Measurements from ENCODE around the gene MIA2.
"Not testable (repeated sequence)": the region's sequence is repeated elsewhere in the genome, so short reads cannot be mapped to it uniquely, and the experiment has no call there.

The MIA2 gene

GRCh38 chr14:39267608-39268005 lies 33.9 kb downstream of the MIA2 start:
- no peak for DNase-seq (ENCODE audit: low read depth)

GRCh38 chr14:39268393-39268792 lies 34.7 kb downstream of the MIA2 start:
- DNase-seq (ENCODE audit: low read depth): no peak

GRCh38 chr14:39272918-39273317 lies 39.2 kb downstream of the MIA2 start:
- DNase-seq (ENCODE audit: low read depth): no peak

GRCh38 chr14:39275395-39275794 lies 41.7 kb downstream of the MIA2 start:
- no peak for DNase-seq (ENCODE audit: low read depth)

GRCh38 chr14:39276005-39276404 lies 42.3 kb downstream of the MIA2 start:
- no peak for DNase-seq (ENCODE audit: low read depth)

GRCh38 chr14:39276579-39277114 lies 42.9 kb downstream of the MIA2 start:
- no peak for DNase-seq (ENCODE audit: low read depth)

- DNase-seq (ENCODE audit: low read depth): no peak
Observed at GRCh38 chr14:39279515-39279914, 45.8 kb downstream of the MIA2 start.

GRCh38 chr14:39280678-39281077 lies 47.0 kb downstream of the MIA2 start:
- not testable (repeated sequence) for DNase-seq (ENCODE audit: low read depth)

- DNase-seq (ENCODE audit: low read depth): no peak
Observed at GRCh38 chr14:39289523-39289922, 55.8 kb downstream of the MIA2 start.

GRCh38 chr14:39291701-39292100 lies 58.0 kb downstream of the MIA2 start:
- no peak for DNase-seq (ENCODE audit: low read depth)

- DNase-seq (ENCODE audit: low read depth): no peak
Observed at GRCh38 chr14:39293629-39294028, 59.9 kb downstream of the MIA2 start.

GRCh38 chr14:39300389-39300788 lies 66.7 kb downstream of the MIA2 start:
- DNase-seq (ENCODE audit: low read depth): not testable (repeated sequence)

GRCh38 chr14:39302124-39302810 lies 68.6 kb downstream of the MIA2 start:
- DNase-seq (ENCODE audit: low read depth): no peak

- no peak for DNase-seq (ENCODE audit: low read depth)
Observed at GRCh38 chr14:39303115-39303514, 69.4 kb downstream of the MIA2 start.

- no peak for DNase-seq (ENCODE audit: low read depth)
Observed at GRCh38 chr14:39307815-39308214, 74.1 kb downstream of the MIA2 start.

GRCh38 chr14:39310051-39310450 lies 76.3 kb downstream of the MIA2 start:
- no peak for DNase-seq (ENCODE audit: low read depth)

- no peak for DNase-seq (ENCODE audit: low read depth)
Observed at GRCh38 chr14:39315859-39316444, 82.2 kb downstream of the MIA2 start.

- DNase-seq (ENCODE audit: low read depth): no peak
Observed at GRCh38 chr14:39316830-39317553, 83.3 kb downstream of the MIA2 start.

GRCh38 chr14:39318574-39318973 lies 84.9 kb downstream of the MIA2 start:
- DNase-seq (ENCODE audit: low read depth): no peak

- no peak for DNase-seq (ENCODE audit: low read depth)
Observed at GRCh38 chr14:39319381-39319780, 85.7 kb downstream of the MIA2 start.

- no peak for DNase-seq (ENCODE audit: low read depth)
Observed at GRCh38 chr14:39320318-39320717, 86.6 kb downstream of the MIA2 start.

GRCh38 chr14:39322807-39323206 lies 89.1 kb downstream of the MIA2 start:
- DNase-seq (ENCODE audit: low read depth): no peak

GRCh38 chr14:39324097-39324496 lies 90.4 kb downstream of the MIA2 start:
- DNase-seq (ENCODE audit: low read depth): no peak

Data from HS-5 (cell line).